ENCODE results near the gene ALDH1L2.

DNA sequence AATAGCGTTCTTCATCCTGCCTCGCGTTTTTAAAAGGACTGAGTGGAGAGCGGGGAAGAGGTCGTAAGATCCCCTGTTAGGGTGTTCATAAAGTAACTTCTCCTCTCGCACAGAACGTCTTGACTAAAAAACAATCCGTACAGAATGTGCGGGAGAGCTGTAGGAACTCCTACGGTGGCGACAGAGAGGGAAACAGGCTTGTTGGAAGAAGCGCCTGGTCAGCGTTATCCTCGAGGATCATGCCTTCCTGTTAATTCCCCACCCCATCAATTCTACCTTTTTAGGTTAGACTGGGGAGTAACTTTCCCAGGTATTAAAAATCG is 22.9 kb upstream of the ALDH1L2 start:
- TF ChIP-seq, protein P1, sequence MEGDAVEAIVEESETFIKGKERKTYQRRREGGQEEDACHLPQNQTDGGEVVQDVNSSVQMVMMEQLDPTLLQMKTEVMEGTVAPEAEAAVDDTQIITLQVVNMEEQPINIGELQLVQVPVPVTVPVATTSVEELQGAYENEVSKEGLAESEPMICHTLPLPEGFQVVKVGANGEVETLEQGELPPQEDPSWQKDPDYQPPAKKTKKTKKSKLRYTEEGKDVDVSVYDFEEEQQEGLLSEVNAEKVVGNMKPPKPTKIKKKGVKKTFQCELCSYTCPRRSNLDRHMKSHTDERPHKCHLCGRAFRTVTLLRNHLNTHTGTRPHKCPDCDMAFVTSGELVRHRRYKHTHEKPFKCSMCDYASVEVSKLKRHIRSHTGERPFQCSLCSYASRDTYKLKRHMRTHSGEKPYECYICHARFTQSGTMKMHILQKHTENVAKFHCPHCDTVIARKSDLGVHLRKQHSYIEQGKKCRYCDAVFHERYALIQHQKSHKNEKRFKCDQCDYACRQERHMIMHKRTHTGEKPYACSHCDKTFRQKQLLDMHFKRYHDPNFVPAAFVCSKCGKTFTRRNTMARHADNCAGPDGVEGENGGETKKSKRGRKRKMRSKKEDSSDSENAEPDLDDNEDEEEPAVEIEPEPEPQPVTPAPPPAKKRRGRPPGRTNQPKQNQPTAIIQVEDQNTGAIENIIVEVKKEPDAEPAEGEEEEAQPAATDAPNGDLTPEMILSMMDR (IDR thresholded peaks at IDR 0.05; ENCODE audit: poor library complexity, severe bottlenecking) = no peak
- TF ChIP-seq EZH2 (IDR thresholded peaks at IDR 0.05; ENCODE audit: borderline replicate concordance, insufficient read depth, low read length, poor library complexity, severe bottlenecking) (no peak), MXI1 (conservative IDR thresholded peaks at IDR 0.05; ENCODE audit: poor library complexity, severe bottlenecking) (no peak), RAD21 (conservative IDR thresholded peaks at IDR 0.05) (no peak), EP300 (conservative IDR thresholded peaks at IDR 0.05; ENCODE audit: poor library complexity, severe bottlenecking) (no peak)

Measured in neural cell (in vitro differentiated cells).